Activated CD4-positive, alpha-beta T cell treated with anti-CD3 and anti-CD28 coated beads, Interleukin-2, Interleukin-6, amounts not matched to agents 100 ng/mL and 50 ng/mL, durations not matched to agents 16 hours and 8 hours (primary cell): ENCODE measurements around the gene PLVAP.
A peak's percentile ranks its signal among the peaks of the same experiment; 100 is the strongest.
"Not testable (repeated sequence)": the region's sequence is repeated elsewhere in the genome, so short reads cannot be mapped to it uniquely, and the experiment has no call there.

Experiments used
- DNase-seq: peaks from one replicate; pipeline ENCODE4 v3.0.0-alpha.2; 2020

PLVAP gene

DNA sequence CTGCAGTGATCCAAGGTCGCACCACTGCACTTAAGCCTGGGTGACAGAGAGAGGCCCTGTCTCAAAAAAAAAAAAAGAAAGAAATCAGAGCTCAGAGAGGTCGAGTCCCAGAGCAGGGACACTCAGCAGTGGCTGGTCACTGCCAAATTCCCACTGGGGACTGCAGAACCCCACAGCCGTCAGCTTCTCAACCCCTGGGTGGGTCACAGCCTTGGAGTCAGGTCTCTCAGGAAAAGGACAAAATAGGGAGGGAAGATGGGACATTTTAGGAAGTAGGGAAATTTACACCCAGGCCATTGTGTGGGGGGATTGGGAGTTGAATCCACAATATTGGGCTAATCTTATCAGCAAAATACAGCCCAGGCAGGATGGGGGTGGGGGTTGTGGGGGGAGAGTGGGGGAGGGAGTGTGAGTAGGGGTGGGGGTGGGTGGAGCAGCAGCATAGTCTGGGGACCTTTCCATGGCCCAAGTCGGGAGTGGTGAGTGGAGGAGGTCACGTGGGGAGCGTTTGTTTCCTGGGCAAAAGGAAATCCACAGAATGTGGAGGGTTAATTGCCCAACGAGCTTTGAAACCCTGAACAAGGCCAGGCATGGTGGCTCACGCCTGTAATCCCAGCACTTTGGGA, 21.9 kb upstream of the PLVAP start:
- DNase-seq = no peak

DNA sequence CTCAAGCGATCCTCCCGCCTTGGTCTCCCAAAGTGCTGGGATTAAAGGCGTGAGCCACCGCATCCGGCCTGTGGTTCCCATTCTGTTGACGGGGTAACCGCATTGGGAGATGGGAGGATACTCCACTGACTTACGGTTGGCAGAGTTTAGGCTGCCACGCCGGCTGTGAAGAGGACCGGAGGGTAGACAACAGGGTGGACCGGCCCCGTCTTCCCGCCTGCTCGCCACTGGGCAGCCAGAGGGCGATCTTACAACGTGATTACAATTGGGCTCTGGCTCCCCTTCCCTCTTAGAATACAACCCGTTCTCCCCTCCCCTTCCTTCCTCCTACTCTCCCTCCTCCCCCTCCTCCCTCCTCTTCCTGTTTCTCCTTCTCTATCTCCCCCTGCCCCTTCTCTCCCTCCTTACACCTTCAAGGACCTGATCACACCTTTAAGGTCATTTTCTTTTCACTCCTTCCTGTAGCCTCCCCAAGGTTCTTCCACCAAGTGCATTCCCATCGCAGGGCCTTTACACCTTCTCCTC, 17.8 kb upstream of the PLVAP start:
- DNase-seq = peak; percentile 91

DNA sequence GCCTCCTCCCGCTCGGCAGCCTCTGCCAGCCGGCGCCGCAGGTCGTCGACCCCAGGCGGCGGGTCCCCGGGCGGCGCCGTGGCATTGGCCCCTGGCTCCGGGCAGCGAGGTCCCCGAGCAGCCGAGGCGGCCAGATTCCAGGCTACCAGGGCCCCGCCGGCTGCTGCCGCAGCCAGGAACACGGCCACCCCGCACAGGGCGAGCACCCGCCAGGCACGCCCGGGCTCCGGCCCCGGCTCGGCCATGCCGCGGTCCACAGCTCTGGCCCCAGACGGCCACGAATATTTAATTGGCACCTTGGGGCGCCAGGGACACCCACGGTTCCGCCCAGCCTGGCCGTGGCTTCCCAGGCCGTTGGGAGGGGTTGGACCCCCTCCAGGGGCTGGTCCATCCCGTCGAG, 16.8 kb upstream of the PLVAP start, which contains the start of gene CCDC194:
Gene CCDC194 (minus strand): TSS at position 283 of the 400 bp plus-strand sequence. CDS start 38 bp downstream, at position 245.
- no peak for DNase-seq

DNA sequence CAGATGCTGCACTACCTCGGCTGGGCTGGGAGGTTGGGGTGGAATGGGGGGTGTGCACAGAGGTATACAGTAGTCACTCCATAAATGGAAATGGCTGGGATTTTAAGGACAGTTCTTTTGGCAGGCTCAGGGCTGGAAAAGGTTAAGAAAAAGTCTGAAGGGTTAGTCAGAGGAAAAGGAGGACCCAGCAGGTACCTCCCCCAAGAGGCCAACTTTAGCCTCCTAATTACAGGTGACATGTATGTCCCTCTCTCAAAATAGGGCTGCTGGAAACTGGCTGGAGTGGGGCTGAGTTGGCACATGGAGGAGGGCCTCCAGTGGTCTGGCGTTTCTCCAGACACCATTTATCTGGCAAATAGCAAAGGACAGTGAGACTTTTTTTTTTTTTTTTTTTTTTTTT, 15.9 kb upstream of the PLVAP start:
- DNase-seq = no peak

DNA sequence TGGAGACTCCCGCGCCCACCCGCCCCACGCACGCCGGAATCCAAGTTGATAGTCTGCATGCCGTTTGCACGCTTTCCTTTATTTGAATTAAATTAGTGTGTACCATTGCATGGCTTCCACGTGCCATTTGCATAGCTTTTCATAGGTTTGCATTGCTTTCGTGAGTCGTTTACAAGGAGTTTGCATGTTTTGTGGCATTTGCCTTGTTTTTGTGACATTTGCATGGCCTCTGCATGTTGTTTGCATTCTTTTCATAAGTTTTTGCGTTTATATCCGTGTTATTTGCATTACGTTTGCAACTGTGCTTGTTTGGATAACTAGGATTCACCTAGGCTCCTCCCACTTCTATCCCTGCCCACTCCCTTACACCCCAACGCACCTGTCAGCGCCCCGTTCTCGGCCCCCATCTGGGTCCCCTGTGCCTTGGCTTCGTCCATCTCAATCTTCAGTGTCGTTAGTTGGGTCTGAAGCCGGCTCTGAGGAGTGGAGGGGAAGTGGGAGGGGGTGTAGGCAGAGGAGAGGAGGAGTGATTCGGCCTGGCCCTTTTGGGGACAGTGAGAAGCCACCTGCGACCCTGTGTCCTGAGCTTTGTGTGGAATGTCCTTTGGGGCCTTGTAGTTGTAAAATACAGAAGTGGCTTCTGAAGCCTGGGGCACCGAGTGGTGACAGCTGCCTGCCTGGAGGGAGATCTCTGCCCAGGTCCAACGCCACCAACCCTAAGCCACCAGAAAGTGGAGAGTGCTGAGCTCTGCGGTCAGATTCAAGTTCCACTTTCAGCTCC, 14.4 kb upstream of the PLVAP start:
- DNase-seq = no peak

DNA sequence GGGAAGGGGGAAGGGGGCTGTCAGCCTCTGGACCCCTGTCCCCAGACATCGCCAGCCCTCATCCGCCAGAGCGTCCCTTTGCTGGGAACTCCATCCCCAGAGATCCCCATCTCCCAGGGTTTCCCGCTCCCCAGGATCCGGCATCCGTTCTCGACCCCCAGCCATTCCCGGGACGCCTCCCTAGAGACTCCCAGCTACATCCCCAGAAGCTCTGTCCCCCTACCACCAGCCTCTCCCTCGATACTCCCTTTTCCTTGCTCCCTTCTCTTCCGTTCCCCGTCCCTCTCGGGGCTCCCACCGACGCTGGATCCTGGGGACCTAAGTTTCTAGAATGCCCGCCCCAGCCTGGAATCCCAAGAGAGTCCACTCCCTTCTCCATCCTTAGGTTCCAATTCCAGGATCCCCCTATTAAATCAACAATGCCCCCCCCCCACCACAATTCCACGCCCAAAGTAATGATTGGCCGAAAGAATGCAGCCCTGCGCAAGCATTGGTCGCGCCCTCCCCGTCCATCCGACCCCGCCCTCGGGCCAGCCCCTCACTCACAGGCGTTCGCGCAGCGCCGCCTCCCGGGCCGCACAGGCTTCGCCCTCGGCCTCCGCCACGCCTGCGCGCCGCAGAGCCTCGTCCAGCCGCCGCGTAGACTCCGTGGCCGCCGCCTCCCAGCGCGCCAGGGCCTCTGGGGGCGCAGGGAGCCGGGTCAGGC, 13.7 kb upstream of the PLVAP start:
- peak; percentile 94 for DNase-seq

DNA sequence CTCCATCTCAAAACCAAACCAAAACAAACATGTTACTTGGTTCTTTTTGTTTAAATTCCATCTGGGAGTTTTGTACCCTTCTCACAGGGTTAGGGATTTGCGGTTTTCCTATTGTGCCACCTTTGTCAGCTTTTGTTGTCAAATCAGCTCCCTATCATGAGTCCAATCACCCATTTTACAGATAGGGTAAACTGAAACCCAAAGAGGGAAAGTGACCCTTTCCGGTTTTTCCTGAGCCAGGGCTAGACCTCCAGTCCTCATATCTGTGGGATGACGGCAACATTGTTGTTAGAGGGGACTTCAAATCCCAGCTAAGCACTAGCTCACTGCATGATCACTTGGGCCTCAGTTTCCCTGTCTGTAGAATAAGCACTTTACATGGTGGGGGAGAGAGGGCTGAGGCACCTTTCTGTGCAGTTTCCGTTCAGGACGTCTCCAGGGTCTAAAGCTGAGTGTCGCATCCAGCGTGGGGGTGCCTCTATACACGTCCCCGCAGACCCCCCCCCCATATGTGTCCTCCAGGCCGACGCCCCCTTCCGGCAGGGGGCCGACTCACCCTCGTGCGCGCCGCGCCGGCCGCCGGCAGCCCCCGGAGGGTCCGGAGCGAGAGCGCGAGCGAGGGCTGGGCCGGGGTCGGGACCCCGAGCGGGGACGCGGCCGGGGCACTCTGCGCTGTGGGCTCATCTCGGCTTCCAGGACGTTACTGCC, 13.0 kb upstream of the PLVAP start:
- no peak for DNase-seq

DNA sequence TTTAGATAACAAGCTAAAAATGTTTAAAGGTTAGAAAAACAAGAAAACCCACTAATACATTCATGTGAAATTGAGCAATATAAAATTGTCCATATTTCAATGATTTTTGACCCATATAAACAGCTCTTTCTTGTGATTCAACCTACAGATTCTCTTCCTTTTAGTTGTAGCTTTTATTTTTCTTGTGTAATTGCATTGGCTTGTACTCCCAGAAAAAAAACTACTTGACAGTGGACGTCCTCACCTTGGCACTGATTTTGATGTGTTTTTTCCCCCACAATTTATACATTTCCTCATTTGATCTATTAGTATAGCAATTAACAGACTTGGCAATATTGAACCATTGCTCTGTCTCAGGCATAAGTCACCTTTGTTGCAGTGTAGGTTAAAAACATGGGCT, 12.1 kb upstream of the PLVAP start:
- DNase-seq = no peak

DNA sequence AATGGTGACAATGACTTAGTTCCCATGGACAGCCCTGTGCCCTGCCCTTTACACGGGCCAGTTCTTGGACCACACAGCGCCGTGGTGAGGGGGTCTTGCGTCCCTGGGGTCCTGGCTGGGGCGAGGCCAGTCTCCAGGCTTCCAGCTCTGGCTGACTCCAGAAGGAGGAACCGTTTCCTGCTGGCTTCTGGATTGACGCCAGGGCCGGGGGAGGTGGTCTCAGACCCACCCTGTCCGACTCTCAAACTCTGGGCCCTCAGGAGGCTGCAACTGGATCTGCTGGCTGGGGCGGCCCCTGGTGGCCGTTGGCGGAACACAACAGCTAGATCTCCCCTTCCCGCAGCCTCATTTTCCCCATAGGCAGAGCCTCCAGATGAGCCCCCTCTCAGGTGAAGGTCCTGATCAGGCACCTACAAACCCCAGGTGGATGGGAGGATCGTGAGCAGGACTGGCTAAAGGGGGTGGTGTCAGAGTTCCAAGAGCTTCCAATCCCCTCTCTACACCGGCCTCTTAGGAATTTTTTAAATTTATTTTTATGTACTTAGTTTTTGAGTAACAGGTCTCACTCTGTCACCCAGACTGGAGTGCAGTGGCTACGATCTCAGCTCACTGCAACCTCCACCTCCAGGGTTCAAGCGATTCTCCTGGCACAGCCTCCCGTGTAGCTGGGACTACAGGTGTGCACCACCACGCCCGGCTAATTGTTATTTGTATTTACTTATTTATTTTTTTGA, 8.9 kb upstream of the PLVAP start:
- DNase-seq = peak; percentile 70

DNA sequence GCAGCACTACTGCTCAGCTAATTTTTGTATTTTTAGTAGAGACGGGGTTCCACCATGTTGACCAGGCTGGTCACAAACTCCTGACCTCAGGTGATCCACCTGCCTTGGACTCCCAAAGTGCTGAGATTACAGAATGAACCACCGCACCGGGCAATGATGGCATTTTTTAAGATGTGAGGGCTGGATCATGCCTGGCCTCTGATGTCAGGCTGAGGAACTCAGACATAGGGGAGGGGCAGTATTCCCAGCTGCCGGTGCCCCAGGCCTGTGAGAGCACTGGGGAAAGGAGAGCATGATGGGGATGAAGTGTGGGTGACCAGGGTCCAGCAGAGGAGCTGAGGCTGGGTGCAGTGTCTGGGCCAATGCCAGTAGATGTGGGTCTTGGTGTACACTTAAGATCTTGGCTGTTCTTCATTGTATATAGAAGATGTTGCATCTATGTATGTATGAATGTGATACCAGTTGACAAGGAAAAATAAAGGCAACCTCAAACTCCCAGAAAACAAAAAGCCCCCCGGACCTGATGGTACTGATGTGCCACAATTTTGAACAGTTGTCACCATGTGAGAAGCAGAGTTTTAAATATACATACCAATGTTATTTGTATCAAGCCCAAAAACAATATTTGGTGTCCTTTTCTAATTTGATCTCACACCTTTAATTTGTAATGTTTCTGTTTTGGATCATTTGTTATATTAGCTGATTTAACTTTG, 3.4 kb upstream of the PLVAP start:
- DNase-seq = no peak

DNA sequence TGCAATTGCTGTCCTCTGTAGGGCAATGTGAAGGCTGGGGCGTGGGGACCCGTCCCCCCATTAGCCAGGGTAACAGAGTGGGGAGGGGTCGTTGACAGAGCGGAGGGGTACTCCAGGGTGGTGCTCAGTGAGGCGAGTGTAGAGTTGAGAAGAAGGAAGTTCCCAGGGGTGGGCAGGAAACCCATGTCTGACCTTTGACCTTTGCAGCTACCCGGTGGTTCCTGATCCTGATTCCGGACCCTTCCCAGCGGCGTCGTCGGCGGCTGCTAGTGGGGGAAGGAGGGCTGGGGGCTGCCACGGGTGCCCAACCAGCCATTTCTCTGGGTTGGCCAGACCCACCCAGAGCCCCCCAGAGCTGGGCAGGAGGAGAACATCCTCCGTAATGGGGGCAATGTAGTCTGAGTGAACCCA, 2.1 kb upstream of the PLVAP start:
- DNase-seq = no peak

DNA sequence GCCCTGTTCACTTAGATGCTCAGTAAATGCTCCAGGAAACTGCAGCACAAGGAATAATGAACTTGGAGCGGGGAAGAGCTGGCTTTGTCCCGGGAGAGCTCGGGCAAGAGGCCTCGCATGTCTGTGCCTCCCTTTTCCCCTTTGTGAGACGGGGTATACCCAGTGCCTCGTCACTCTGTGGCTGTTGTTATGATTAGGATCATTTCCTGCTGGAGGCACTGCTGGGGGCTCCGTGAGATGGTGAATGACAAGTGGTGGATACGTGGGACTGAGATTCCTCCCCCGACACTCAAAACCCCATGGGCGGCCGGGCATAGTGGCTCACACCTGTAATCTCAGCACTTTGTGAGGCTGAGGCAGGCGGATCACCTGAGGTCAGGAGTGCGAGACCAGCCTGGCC, 1.1 kb upstream of the PLVAP start:
- DNase-seq = no peak

DNA sequence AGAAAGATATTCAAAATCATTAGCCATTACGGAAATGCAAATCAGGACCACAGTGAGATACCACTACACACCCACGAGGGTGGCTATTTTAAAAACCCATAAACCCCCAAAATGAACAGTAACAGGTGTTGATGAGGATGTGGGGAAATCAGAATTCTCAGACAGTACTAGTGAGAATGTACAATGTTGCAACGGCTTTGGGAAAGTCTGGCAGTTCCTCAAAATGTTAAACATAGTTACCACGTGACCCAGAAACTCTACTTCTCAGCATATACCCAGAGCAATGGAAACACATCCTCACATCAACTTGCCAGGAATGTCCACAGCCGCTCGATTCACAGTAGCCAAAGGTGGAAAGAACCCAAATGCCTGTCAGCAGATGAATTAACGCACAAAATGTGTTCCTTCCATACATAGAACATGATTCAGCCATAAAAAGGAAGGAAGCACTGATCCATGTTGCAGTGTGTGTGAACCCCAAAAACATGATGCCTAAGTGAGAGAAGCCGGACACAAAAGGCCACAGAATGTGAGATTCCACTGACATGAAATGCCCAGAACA, 7.0 kb downstream of the PLVAP start:
- no peak for DNase-seq

DNA sequence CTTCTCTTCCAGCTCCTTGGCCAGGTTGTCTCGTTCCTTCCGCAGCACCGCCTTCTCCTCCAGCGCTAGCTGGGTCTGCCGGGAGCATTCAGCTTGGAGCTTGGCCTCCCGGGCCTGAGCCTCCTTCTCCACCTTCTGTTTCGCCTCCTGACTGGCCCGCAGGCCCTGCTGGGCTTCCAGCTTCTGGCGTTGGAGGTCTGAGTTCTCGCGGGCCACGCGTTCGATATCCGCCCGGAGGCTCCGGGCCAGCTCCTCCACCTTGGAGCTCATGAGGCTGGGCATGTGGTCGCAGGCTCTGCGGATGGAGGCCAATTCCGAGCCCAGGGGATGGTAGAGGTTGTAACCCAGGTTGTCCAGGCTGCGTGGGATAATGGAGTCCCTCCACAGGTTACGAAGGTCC, 11.8 kb downstream of the PLVAP start:
- no peak for DNase-seq

DNA sequence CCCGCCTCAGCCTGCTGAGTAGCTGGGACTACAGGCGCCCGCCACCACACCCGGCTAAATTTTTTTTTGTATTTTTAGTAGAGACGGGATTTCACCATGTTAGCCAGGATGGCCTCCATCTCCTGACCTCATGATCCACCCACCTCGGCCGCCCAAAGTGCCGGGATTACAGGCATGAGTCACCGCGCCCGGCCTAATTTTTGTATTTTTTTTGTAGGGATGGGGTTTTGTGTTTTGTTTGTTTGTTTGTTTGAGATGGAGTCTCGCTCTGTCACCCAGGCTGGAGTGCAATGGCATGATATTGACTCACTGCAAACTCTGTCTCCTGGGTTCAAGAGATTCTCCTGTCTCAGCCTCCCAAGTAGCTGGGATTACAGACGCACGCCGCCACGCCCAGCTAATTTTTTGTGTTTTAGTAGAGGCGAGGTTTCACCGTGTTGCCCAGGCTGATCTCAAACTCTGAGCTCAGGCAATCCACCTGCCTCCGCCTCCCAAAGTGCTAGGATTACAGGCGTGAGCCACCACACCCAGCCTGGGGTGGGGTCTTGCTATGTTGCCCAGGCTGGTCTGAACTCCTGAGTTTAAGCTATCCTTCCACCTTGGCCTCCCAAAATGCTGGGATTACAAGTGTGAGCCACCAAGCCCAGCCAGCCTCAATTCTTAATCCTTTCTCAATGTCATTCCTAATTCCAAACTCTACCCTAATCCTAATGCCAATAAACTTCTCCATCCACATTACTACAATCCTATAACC, 13.1 kb downstream of the PLVAP start:
- not testable (repeated sequence) for DNase-seq

DNA sequence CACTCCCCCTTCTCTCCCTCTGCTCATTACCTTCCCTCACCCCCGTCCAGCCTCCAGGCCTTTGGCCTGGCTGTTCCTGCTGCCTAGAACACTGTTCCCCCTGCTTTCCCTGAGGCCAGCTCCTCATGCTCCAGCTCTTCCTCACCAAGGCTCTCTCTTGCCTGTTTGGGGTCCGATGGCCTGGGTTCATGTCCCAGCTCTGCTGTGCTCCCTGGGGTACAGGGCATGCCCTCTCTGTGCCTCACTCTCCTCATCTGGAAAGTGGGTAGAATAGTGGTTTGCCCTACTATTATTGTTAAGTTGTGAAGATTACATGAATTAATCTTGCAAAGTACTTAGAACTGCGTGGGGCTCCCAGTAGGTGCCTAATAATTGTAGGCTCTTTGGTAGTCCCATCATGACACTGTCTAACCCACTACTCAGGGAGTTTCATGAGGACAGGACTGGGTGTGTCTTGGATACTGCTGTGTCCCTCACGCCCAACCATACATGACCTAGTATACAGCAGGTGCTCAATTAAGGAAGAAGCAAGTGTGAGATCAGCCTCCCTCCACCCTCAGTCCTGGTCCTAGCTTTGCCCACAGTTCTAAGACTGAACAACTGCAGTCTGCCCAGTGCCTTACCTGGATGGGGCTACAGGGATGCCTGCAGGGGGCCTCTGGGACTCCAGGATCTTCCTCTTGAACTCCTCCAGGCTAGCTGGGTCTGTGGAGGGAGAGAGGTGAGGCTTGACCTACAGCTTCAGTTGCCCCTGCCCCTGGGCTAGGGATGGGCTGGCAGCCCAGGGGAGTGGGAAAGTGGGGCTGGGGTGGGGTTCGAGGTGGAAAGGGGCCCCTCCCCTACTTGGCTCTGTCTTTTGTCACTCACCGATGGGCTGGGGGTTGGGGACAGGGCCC, 17.0 kb downstream of the PLVAP start:
- no peak for DNase-seq

DNA sequence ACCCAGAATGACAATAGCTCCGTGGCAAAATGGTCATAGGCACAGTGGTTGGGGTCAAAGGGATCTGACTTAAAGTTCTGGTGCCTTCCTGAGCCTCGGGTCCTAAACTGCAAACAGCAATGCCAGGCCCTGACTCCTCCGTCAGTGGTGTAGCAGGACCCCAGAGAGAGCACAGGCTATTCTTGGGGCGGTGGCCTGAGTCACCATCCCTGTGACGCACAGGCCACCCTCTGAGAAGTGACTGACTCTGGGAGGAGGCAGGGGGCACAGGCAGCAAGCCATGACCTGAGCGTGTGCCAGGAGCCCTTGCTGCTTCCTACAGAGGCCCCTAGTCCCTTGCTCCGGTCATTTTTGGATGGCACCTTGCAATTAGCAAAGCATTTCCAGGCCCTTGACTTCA, 18.7 kb downstream of the PLVAP start:
- DNase-seq = no peak

DNA sequence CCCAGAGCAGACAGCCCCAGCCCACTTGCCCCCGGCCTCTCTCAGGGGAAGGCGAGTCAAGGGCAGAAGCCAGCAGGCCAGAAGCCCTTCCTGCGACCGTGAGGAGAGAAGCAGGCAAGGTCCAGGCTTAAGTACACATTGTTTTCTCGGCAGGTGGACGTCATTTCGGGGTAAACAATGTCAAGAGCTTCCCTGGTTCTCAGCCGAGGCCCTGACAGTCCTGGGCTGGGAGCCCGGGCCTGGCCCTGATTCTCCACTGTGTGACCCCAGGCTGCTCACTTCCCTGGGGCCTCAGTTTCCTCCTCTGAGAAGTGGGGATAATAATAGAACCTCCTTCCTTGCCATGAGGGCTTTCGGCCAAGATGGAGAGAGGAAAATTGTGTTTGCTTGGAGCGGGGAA, 19.4 kb downstream of the PLVAP start:
- DNase-seq = no peak

DNA sequence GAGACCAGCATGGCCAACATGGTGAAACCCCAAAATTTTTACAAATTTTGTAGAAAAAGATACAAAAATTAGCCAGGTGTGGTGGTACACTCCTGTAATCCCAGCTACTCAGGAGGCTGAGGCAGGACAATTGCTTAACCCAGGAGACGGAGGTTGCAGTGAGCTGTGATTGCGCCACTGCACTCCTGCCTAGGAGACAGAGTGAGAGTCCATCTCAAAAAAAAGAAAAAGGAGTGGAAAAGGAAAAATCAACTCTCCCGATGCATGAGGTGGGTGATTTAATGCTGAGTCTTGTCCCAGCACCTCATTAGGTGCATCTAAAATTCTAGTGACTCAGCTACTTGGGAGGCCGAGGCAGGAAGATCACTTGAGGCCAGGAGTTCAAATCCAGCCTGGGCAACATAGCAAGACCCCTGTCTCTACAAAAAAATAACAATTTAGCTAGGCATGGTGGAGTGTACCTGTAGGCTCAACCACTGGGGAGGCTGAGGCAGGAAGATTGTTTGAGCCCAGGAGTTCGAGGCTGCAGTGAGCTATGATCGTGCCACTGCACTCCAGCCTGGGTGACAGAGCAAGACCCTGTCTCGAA, 20.0 kb downstream of the PLVAP start:
- DNase-seq = no peak
